WTC11 (cell line): Measurements from ENCODE around the gene METTL13.

ENCODE experiments used
- FOXK1 ChIP-seq: sonication (generic); formaldehyde crosslinking; IDR thresholded peaks from 2 replicates; pipeline ENCODE4 v1.8.0; 2022; ENCODE audit warnings: mild to moderate bottlenecking, moderate library complexity, missing genetic modification reagents
- MXD4 ChIP-seq: fragments of 250-450 bp; sonication (Bioruptor Pico); IDR thresholded peaks from 2 replicates; pipeline ENCODE4 v1.8.0; 2021; ENCODE audit warnings: mild to moderate bottlenecking, moderate library complexity, borderline replicate concordance
- NR1H2 ChIP-seq: sonication (generic); formaldehyde crosslinking; IDR thresholded peaks from 2 replicates; pipeline ENCODE4 v1.9.0; 2021; ENCODE audit warnings: mild to moderate bottlenecking, moderate library complexity, missing genetic modification reagents
- NR2C2 ChIP-seq: sonication (generic); formaldehyde crosslinking; IDR thresholded peaks from 2 replicates; pipeline ENCODE4 v1.8.0; 2022; ENCODE audit warnings: mild to moderate bottlenecking, missing genetic modification reagents
- ZNF138 ChIP-seq: sonication (generic); formaldehyde crosslinking; conservative IDR thresholded peaks from 2 replicates; pipeline ENCODE4 v1.8.1; 2022; ENCODE audit warnings: mild to moderate bottlenecking, moderate library complexity, missing genetic modification reagents
- TF ChIP-seq, protein P1 (sequence below): sonication (generic); formaldehyde crosslinking; IDR thresholded peaks from 2 replicates; pipeline ENCODE4 v1.8.1; 2023; ENCODE audit warnings: mild to moderate bottlenecking, moderate library complexity, missing genetic modification reagents
- TF ChIP-seq, protein P2 (sequence below): fragments of 200-600 bp; IDR thresholded peaks from 2 replicates; pipeline ENCODE4 v1.8.0; 2022; ENCODE audit warnings: antibody characterized with exemption
- TF ChIP-seq, protein P3 (sequence below): sonication (generic); formaldehyde crosslinking; IDR thresholded peaks from 2 replicates; pipeline ENCODE4 v1.8.0; 2023; ENCODE audit warnings: mild to moderate bottlenecking, missing genetic modification reagents
- TF ChIP-seq, protein P4 (sequence below): sonication (generic); formaldehyde crosslinking; conservative IDR thresholded peaks from 2 replicates; pipeline ENCODE4 v1.8.1; 2022; ENCODE audit warnings: mild to moderate bottlenecking, missing genetic modification reagents
- TF ChIP-seq, protein P5 (sequence below): sonication (generic); formaldehyde crosslinking; IDR thresholded peaks from 2 replicates; pipeline ENCODE4 v1.8.1; 2023; ENCODE audit warnings: mild to moderate bottlenecking, missing genetic modification reagents, moderate library complexity
- TF ChIP-seq, protein P6 (sequence below): sonication (generic); formaldehyde crosslinking; IDR thresholded peaks from 2 replicates; pipeline ENCODE4 v1.8.1; 2023; ENCODE audit warnings: mild to moderate bottlenecking, missing genetic modification reagents

DNA sequence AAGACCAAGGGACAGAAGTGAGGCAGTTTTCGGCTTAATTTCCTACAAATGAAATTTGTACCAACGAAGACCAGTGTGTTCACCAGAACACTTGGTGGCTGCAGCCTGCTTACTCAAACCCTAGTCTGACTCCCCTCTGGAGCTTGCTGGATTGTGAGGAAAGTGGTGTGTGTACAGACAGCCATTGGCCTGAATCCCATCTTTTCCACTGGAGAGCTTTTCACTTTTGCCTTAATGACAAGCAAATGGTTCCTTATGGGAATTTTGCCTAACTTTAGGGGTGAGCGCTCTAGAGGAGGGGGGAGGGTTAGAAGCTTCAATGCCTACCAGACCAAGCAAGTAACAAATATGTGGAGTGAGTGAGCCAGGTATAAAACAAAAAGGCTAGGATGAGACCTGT, 17.3 kb downstream of the METTL13 start:
- TF ChIP-seq, protein P1, sequence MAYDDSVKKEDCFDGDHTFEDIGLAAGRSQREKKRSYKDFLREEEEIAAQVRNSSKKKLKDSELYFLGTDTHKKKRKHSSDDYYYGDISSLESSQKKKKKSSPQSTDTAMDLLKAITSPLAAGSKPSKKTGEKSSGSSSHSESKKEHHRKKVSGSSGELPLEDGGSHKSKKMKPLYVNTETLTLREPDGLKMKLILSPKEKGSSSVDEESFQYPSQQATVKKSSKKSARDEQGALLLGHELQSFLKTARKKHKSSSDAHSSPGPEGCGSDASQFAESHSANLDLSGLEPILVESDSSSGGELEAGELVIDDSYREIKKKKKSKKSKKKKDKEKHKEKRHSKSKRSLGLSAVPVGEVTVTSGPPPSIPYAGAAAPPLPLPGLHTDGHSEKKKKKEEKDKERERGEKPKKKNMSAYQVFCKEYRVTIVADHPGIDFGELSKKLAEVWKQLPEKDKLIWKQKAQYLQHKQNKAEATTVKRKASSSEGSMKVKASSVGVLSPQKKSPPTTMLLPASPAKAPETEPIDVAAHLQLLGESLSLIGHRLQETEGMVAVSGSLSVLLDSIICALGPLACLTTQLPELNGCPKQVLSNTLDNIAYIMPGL, result no peak
- TF ChIP-seq ZNF138 (CRISPR knock-in tag), result no peak
- TF ChIP-seq, protein P2, sequence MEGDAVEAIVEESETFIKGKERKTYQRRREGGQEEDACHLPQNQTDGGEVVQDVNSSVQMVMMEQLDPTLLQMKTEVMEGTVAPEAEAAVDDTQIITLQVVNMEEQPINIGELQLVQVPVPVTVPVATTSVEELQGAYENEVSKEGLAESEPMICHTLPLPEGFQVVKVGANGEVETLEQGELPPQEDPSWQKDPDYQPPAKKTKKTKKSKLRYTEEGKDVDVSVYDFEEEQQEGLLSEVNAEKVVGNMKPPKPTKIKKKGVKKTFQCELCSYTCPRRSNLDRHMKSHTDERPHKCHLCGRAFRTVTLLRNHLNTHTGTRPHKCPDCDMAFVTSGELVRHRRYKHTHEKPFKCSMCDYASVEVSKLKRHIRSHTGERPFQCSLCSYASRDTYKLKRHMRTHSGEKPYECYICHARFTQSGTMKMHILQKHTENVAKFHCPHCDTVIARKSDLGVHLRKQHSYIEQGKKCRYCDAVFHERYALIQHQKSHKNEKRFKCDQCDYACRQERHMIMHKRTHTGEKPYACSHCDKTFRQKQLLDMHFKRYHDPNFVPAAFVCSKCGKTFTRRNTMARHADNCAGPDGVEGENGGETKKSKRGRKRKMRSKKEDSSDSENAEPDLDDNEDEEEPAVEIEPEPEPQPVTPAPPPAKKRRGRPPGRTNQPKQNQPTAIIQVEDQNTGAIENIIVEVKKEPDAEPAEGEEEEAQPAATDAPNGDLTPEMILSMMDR, result no peak
- no peak for TF ChIP-seq NR2C2
- TF ChIP-seq, protein P3, sequence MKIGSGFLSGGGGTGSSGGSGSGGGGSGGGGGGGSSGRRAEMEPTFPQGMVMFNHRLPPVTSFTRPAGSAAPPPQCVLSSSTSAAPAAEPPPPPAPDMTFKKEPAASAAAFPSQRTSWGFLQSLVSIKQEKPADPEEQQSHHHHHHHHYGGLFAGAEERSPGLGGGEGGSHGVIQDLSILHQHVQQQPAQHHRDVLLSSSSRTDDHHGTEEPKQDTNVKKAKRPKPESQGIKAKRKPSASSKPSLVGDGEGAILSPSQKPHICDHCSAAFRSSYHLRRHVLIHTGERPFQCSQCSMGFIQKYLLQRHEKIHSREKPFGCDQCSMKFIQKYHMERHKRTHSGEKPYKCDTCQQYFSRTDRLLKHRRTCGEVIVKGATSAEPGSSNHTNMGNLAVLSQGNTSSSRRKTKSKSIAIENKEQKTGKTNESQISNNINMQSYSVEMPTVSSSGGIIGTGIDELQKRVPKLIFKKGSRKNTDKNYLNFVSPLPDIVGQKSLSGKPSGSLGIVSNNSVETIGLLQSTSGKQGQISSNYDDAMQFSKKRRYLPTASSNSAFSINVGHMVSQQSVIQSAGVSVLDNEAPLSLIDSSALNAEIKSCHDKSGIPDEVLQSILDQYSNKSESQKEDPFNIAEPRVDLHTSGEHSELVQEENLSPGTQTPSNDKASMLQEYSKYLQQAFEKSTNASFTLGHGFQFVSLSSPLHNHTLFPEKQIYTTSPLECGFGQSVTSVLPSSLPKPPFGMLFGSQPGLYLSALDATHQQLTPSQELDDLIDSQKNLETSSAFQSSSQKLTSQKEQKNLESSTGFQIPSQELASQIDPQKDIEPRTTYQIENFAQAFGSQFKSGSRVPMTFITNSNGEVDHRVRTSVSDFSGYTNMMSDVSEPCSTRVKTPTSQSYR (CRISPR knock-in tag), result no peak
- no peak for TF ChIP-seq MXD4
- TF ChIP-seq, protein P4, sequence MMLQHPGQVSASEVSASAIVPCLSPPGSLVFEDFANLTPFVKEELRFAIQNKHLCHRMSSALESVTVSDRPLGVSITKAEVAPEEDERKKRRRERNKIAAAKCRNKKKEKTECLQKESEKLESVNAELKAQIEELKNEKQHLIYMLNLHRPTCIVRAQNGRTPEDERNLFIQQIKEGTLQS, result no peak
- TF ChIP-seq, protein P5, sequence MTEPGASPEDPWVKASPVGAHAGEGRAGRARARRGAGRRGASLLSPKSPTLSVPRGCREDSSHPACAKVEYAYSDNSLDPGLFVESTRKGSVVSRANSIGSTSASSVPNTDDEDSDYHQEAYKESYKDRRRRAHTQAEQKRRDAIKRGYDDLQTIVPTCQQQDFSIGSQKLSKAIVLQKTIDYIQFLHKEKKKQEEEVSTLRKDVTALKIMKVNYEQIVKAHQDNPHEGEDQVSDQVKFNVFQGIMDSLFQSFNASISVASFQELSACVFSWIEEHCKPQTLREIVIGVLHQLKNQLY (CRISPR knock-in tag), result no peak
- TF ChIP-seq NR1H2, result no peak
- TF ChIP-seq, protein P6, sequence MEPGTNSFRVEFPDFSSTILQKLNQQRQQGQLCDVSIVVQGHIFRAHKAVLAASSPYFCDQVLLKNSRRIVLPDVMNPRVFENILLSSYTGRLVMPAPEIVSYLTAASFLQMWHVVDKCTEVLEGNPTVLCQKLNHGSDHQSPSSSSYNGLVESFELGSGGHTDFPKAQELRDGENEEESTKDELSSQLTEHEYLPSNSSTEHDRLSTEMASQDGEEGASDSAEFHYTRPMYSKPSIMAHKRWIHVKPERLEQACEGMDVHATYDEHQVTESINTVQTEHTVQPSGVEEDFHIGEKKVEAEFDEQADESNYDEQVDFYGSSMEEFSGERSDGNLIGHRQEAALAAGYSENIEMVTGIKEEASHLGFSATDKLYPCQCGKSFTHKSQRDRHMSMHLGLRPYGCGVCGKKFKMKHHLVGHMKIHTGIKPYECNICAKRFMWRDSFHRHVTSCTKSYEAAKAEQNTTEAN (CRISPR knock-in tag), result no peak
- TF ChIP-seq FOXK1 (CRISPR knock-in tag), result no peak
